Neural progenitor cell (in vitro differentiated cells): ENCODE data around the gene PHF12.

Source experiments
- CTCF ChIP-seq: fragments of 200-600 bp; sonication (generic); IDR thresholded peaks from 2 replicates; pipeline ENCODE4 v1.5.1; 2017; ENCODE audit warnings: antibody characterized with exemption, mild to moderate bottlenecking
- EZH2 ChIP-seq: fragments of 200-600 bp; sonication (generic); IDR thresholded peaks from 2 replicates; pipeline ENCODE4 v1.6.1; 2017; ENCODE audit warnings: antibody characterized with exemption, mild to moderate bottlenecking, moderate library complexity
- EZH2phosphoT487 ChIP-seq: fragments of 200-600 bp; sonication (generic); IDR thresholded peaks from 2 replicates; pipeline ENCODE4 v1.6.1; 2017; ENCODE audit warnings: antibody characterized with exemption

GRCh38 chr17:28940142-28940541 lies 11.2 kb downstream of the PHF12 start:
- TF ChIP-seq CTCF (no peak), EZH2 (no peak), EZH2phosphoT487 (no peak)
